H9 (cell line): ENCODE measurements around the gene ESRRB. TPM values are rescaled to one million over a fixed set of nuclear protein-coding genes. Genes with fewer than 3 reads are reported as not detected.
A peak's percentile ranks its signal among the peaks of the same experiment; 100 is the strongest.

ENCODE experiments used
- DNase-seq: peaks from one replicate; pipeline ENCODE4 v3.0.0-alpha.2; 2017
- H2AFZ ChIP-seq: one replicate; pipeline ENCODE4 v1.6.1; 2013; ENCODE audit warnings: mild to moderate bottlenecking, low read length, control low read depth, moderate library complexity
- H2AK5ac ChIP-seq: 2 replicates; pipeline ENCODE4 v1.6.1; 2013; ENCODE audit warnings: low read length, control low read depth, mixed read lengths; ENCODE audit not compliant: insufficient read length
- H2BK120ac ChIP-seq: one replicate; pipeline ENCODE4 v1.6.1; 2013; ENCODE audit warnings: low read depth, mild to moderate bottlenecking, low read length, control low read depth, inconsistent platforms; ENCODE audit not compliant: poor library complexity, severe bottlenecking
- H2BK12ac ChIP-seq: 2 replicates; pipeline ENCODE4 v1.6.1; 2013; ENCODE audit warnings: low read length, control low read depth, mixed read lengths, low read depth; ENCODE audit not compliant: insufficient read length
- H2BK15ac ChIP-seq: 2 replicates; pipeline ENCODE4 v1.6.1; 2013; ENCODE audit warnings: low read depth, low read length, control low read depth
- H2BK20ac ChIP-seq: one replicate; pipeline ENCODE4 v1.6.1; 2013; ENCODE audit warnings: low read depth, mild to moderate bottlenecking, low read length, control low read depth, inconsistent platforms; ENCODE audit not compliant: poor library complexity, severe bottlenecking
- H2BK5ac ChIP-seq: 2 replicates; pipeline ENCODE4 v1.6.1; 2013; ENCODE audit warnings: low read length, control low read depth, mixed read lengths; ENCODE audit not compliant: insufficient read length
- H3K14ac ChIP-seq: 2 replicates; pipeline ENCODE4 v1.6.1; 2013; ENCODE audit warnings: low read length, control low read depth; ENCODE audit not compliant: insufficient read depth
- H3K18ac ChIP-seq: 2 replicates; pipeline ENCODE4 v1.6.1; 2013; ENCODE audit warnings: low read depth, mild to moderate bottlenecking, mixed read lengths, low read length, control low read depth; ENCODE audit not compliant: insufficient read length
- H3K23ac ChIP-seq: 2 replicates; pipeline ENCODE4 v1.6.1; 2013; ENCODE audit warnings: low read length, control low read depth, mixed read lengths, low read depth; ENCODE audit not compliant: insufficient read length
- H3K23me2 ChIP-seq: 2 replicates; pipeline ENCODE4 v1.6.1; 2013; ENCODE audit warnings: low read depth, mild to moderate bottlenecking, mixed read lengths, low read length, control low read depth; ENCODE audit not compliant: insufficient read length, poor library complexity, severe bottlenecking
- H3K27ac ChIP-seq: 2 replicates; pipeline ENCODE4 v1.5.1; 2013; ENCODE audit warnings: low read length, control low read depth, mixed read lengths, low read depth; ENCODE audit not compliant: insufficient read length
- H3K27me3 ChIP-seq: 2 replicates; pipeline ENCODE4 v1.6.1; 2013; ENCODE audit warnings: low read length, control low read depth, inconsistent platforms; ENCODE audit not compliant: insufficient read depth
- H3K4ac ChIP-seq: 2 replicates; pipeline ENCODE4 v1.6.1; 2013; ENCODE audit warnings: low read depth, mild to moderate bottlenecking, control low read depth, inconsistent platforms, low read length, moderate library complexity
- H3K4me1 ChIP-seq: 2 replicates; pipeline ENCODE4 v1.6.1; 2013; ENCODE audit warnings: low read length, control low read depth, inconsistent platforms; ENCODE audit not compliant: insufficient read depth
- H3K4me2 ChIP-seq: 2 replicates; pipeline ENCODE4 v1.6.1; 2013; ENCODE audit warnings: low read length, control low read depth, mixed read lengths; ENCODE audit not compliant: insufficient read length, insufficient read depth
- H3K56ac ChIP-seq: 2 replicates; pipeline ENCODE4 v1.6.1; 2013; ENCODE audit warnings: low read depth, mild to moderate bottlenecking, mixed read lengths, low read length, control low read depth; ENCODE audit not compliant: insufficient read length
- H3K79me1 ChIP-seq: 2 replicates; pipeline ENCODE4 v1.6.1; 2013; ENCODE audit warnings: low read depth, mild to moderate bottlenecking, moderate library complexity, low read length, control low read depth, inconsistent platforms; ENCODE audit not compliant: insufficient read depth, poor library complexity, severe bottlenecking
- H3K79me2 ChIP-seq: 2 replicates; pipeline ENCODE4 v1.6.1; 2013; ENCODE audit warnings: low read length, control low read depth, inconsistent platforms; ENCODE audit not compliant: insufficient read depth
- H3K9ac ChIP-seq: 2 replicates; pipeline ENCODE4 v1.6.1; 2013; ENCODE audit warnings: low read length, control low read depth, mixed read lengths; ENCODE audit not compliant: insufficient read length; ENCODE audit errors: extremely low read depth
- H3K9me3 ChIP-seq: one replicate; pipeline ENCODE4 v1.6.1; 2013; ENCODE audit warnings: low read depth, low read length, inconsistent platforms; ENCODE audit not compliant: control insufficient read depth
- H3T11ph ChIP-seq: one replicate; pipeline ENCODE4 v1.6.1; 2013; ENCODE audit warnings: mild to moderate bottlenecking, low read length, control low read depth, inconsistent platforms
- H4K20me1 ChIP-seq: one replicate; pipeline ENCODE4 v1.6.1; 2013; ENCODE audit not compliant: control insufficient read depth, insufficient read length, insufficient read depth
- H4K5ac ChIP-seq: 2 replicates; pipeline ENCODE4 v1.6.1; 2013; ENCODE audit warnings: low read depth, mild to moderate bottlenecking, mixed read lengths, low read length, control low read depth; ENCODE audit not compliant: insufficient read length
- H4K8ac ChIP-seq: replicated peaks from 2 replicates; pipeline ENCODE4 v1.6.1; 2013; ENCODE audit warnings: low read length, control low read depth, mixed read lengths, low read depth; ENCODE audit not compliant: insufficient read length
- H4K91ac ChIP-seq: 2 replicates; pipeline ENCODE4 v1.6.1; 2013; ENCODE audit warnings: low read depth, mild to moderate bottlenecking, moderate library complexity, mixed read lengths, low read length, control low read depth; ENCODE audit not compliant: insufficient read length
- H3K27ac Mint-ChIP-seq, 3 experiments: 2 replicates in 2 of 3; 3 replicates in 1 of 3; pipeline ENCODE4 v1.8.0; 2020 to 2021; ENCODE audit warnings: mixed read lengths in 3 of 3, mild to moderate bottlenecking in 1 of 3, moderate library complexity in 1 of 3
- H3K27me3 Mint-ChIP-seq: 2 replicates; pipeline ENCODE4 v1.8.0; 2021; ENCODE audit warnings: low read depth, mild to moderate bottlenecking, moderate library complexity, mixed read lengths
- H3K36me3 Mint-ChIP-seq, 3 experiments: 2 replicates in 2 of 3; 3 replicates in 1 of 3; pipeline ENCODE4 v1.8.0; 2020 to 2021; ENCODE audit warnings: low read depth in 3 of 3, mixed read lengths in 3 of 3; ENCODE audit not compliant: insufficient read depth in 1 of 3
- H3K4me1 Mint-ChIP-seq, 2 experiments: 2 replicates each; pipeline ENCODE4 v1.8.0; 2020; ENCODE audit warnings: mixed read lengths in 2 of 2
- H3K4me3 Mint-ChIP-seq, 2 experiments: 2 replicates in 1 of 2; 3 replicates in 1 of 2; pipeline ENCODE4 v1.8.0; 2020 to 2021; ENCODE audit warnings: mild to moderate bottlenecking in 2 of 2, mixed read lengths in 2 of 2, moderate library complexity in 1 of 2
- H3K9me3 Mint-ChIP-seq, 2 experiments: 2 replicates in 1 of 2; 3 replicates in 1 of 2; pipeline ENCODE4 v1.8.0; 2020; ENCODE audit warnings: mild to moderate bottlenecking in 2 of 2, mixed read lengths in 2 of 2, moderate library complexity in 1 of 2
- CTCF ChIP-seq: fragments of 200-600 bp; sonication (generic); conservative IDR thresholded peaks from 3 replicates; pipeline ENCODE4 v1.8.0; 2021; ENCODE audit warnings: antibody characterized with exemption, mild to moderate bottlenecking
- WGBS: extraction: QIAGEN DNeasy Blood & Tissue Kit; methylation state at CpG from one replicate; pipeline ENCODE4 v1.1.7; 2013; ENCODE audit warnings: missing lambda C conversion rate, low lambda C conversion rate, mixed read lengths; ENCODE audit not compliant: insufficient read length; ENCODE audit errors: extremely low coverage; 5-methylcytosine and 5-hydroxymethylcytosine counted together
- total RNA-seq: library from RNA; stranded (reverse); gene quantifications from 2 replicates; pipeline ENCODE4 v1.2.1, GENCODE V29; 2021

ESRRB gene
- total RNA-seq, 1 experiment from 2014 or later = 0.11 TPM

- peak; percentile 98 for TF ChIP-seq CTCF
- no CpG with 5 or more reads among the region's 11 CpGs for WGBS
- H2BK5ac ChIP-seq = no peak overlapping the region
- no peak overlapping the region for H4K8ac ChIP-seq
- no peak overlapping the region for H2BK12ac ChIP-seq
- no peak overlapping the region for H3K14ac ChIP-seq
- Mint-ChIP-seq H3K27me3 (peaks cover 35% of the 10 kb centered on the region), H3K4me1 (peaks cover 0 to 23% of the 10 kb centered on the region in 2 experiments; a peak in 3 of 4 replicates), H3K36me3 (no peaks in the 10 kb centered on the region), H3K9me3 (no peaks in the 10 kb centered on the region; a peak in 1 of 5 replicates), H3K4me3 (no peak overlapping the region; a peak in 1 of 5 replicates), H3K27ac (no peak overlapping the region)
- H3K18ac ChIP-seq = no peak overlapping the region
- H3K4me2 ChIP-seq = peak overlapping the region; percentile 25
- no peak overlapping the region for H2AK5ac ChIP-seq
- H3K4me1 ChIP-seq = 0 out of 2 replicates have a peak, but pooled peaks cover 2% of the 10 kb centered on the region
- H2BK120ac ChIP-seq = no peak overlapping the region
- H3K79me2 ChIP-seq = no peaks in the 10 kb centered on the region
- peak overlapping the region; percentile 65 for H2AFZ ChIP-seq
- peak; percentile 85 for DNase-seq
- no peaks in the 10 kb centered on the region for H3K27me3 ChIP-seq
- no peak overlapping the region for H2BK20ac ChIP-seq
- H4K20me1 ChIP-seq = no peaks in the 10 kb centered on the region
- H3K27ac ChIP-seq = no peak overlapping the region
- H3K9me3 ChIP-seq = no peaks in the 10 kb centered on the region
- H3K23ac ChIP-seq = no peak overlapping the region
- no peaks in the 10 kb centered on the region for H3K79me1 ChIP-seq
- H3K56ac ChIP-seq = no peak overlapping the region
- H3K9ac ChIP-seq = no peak overlapping the region
- H3K4ac ChIP-seq = no peak overlapping the region
- no peak overlapping the region for H3T11ph ChIP-seq
- no peak overlapping the region for H4K5ac ChIP-seq
- H2BK15ac ChIP-seq = no peak overlapping the region
- H3K23me2 ChIP-seq = no peaks in the 10 kb centered on the region
- no peak overlapping the region for H4K91ac ChIP-seq
Measured at GRCh38 chr14:76386944-76387782, 11.2 kb downstream of the ESRRB start.
